Lower leg skin (tissue), 4 donors: ENCODE measurements around the gene FBXO40. TPM values are rescaled to one million over a fixed set of nuclear protein-coding genes. Genes with fewer than 3 reads are reported as not detected.

Experiments used
- DNase-seq, 2 donors: peaks; one replicate each; pipeline ENCODE4 v3.0.0-alpha.2; 2019; ENCODE audit warnings: low spot score in 2 of 2
- H3K4me3 ChIP-seq: fragments of 200-600 bp; sonication (generic); 2 replicates; pipeline ENCODE4 v1.5.1; 2017; ENCODE audit warnings: mild to moderate bottlenecking, low read depth; ENCODE audit not compliant: poor library complexity, severe bottlenecking
- CTCF ChIP-seq, 3 donors: fragments of 450-650 bp; IDR thresholded peaks; one replicate each; pipeline ENCODE4 v1.5.1; 2016; ENCODE audit warnings: antibody characterized with exemption in 3 of 3, mild to moderate bottlenecking in 3 of 3, moderate library complexity in 2 of 3
- POLR2A ChIP-seq, 2 donors: fragments of 450-650 bp; IDR thresholded peaks; one replicate each; pipeline ENCODE4 v1.6.1; 2016 to 2017; ENCODE audit warnings: antibody characterized with exemption in 2 of 2, mild to moderate bottlenecking in 1 of 2, moderate library complexity in 1 of 2
- WGBS, 2 donors: methylation state at CpG; one replicate each; pipeline ENCODE4 v1.1.5; 2018; 5-methylcytosine and 5-hydroxymethylcytosine counted together
- intact Hi-C: fragments of 100-400 bp; cut with DNase I; formaldehyde crosslinking; loops from one replicate; pipeline ENCODE4 v1.15.0; 2023; ENCODE audit warnings: low total_unique reads
- total RNA-seq, 4 donors: library from RNA; depleted of rRNA; stranded (reverse); fragments of >200 nt; gene quantifications; one replicate each; pipeline ENCODE4 v1.1.0, GENCODE V29; 2016

FBXO40 gene
- total RNA-seq, 4 donors from 2014 or later = not detected

GRCh38 chr3:121642601-121643314 is 49.6 kb downstream of the FBXO40 start:
- 90 to 92% methylated on average over 9 of the region's 9 CpGs for WGBS, 2 donors
- no peak overlapping the region for H3K4me3 ChIP-seq
- intact Hi-C loops = no loop called here
- TF ChIP-seq POLR2A (IDR thresholded peaks at IDR 0.05) = no peak
- DNase-seq = no peak

- 97 to 98% methylated on average over 5 of the region's 5 CpGs for WGBS, 2 donors
- no peak for DNase-seq
- TF ChIP-seq POLR2A (IDR thresholded peaks at IDR 0.05) = no peak
- TF ChIP-seq CTCF (IDR thresholded peaks at IDR 0.05) = no peak
- intact Hi-C loops = no loop called here
- H3K4me3 ChIP-seq = no peak overlapping the region
Observed at GRCh38 chr3:121645054-121645453, 51.9 kb downstream of the FBXO40 start.

GRCh38 chr3:121648219-121648958 is 55.2 kb downstream of the FBXO40 start:
- 41 to 52% methylated on average over 6 of the region's 6 CpGs for WGBS, 2 donors
- intact Hi-C loops = no loop called here
- DNase-seq = peak in 1 of 2 donors; percentile 36
- TF ChIP-seq CTCF (IDR thresholded peaks at IDR 0.05) = no peak
- TF ChIP-seq POLR2A (IDR thresholded peaks at IDR 0.05) = no peak
- H3K4me3 ChIP-seq = no peak overlapping the region

- no peak overlapping the region for H3K4me3 ChIP-seq
- TF ChIP-seq POLR2A (IDR thresholded peaks at IDR 0.05) = no peak
- no peak for TF ChIP-seq CTCF (IDR thresholded peaks at IDR 0.05)
- no peak for DNase-seq
- intact Hi-C loops = no loop called here
Observed at GRCh38 chr3:121649645-121650044, 56.5 kb downstream of the FBXO40 start.

GRCh38 chr3:121651684-121652083 is 58.5 kb downstream of the FBXO40 start:
- TF ChIP-seq POLR2A (IDR thresholded peaks at IDR 0.05) (no peak), CTCF (IDR thresholded peaks at IDR 0.05) (no peak)
- no peak for DNase-seq
- H3K4me3 ChIP-seq = no peak overlapping the region
- intact Hi-C loops = no loop called here

GRCh38 chr3:121654493-121655385 is 61.6 kb downstream of the FBXO40 start:
- 83 to 84% methylated on average over 6 of the region's 6 CpGs for WGBS, 2 donors
- H3K4me3 ChIP-seq = no peak overlapping the region
- TF ChIP-seq POLR2A (IDR thresholded peaks at IDR 0.05) (no peak), CTCF (IDR thresholded peaks at IDR 0.05) (no peak)
- intact Hi-C loops = no loop called here
- no peak for DNase-seq
